ENCODE measurements around the gene NKIRAS1.

DNA sequence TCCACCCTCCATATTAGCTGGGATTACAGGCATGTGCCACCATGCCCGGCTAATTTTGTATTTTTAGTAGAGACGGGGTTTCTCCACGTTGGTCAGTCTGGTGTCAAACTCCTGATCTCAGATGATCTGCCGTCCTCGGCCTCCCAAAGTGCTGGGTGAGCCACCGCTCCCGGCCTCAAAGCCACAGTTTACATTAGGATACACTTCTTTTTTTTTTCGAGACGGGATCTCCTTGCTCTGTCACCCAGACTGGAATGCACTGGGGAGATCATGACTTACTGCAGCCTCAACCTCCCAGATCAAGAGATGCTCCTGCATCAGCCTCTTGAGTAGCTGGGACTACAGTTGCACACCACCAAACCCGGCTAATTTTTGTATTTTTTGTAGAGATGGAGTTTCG is 25.8 kb upstream of the NKIRAS1 start:
- TF ChIP-seq, protein P1, sequence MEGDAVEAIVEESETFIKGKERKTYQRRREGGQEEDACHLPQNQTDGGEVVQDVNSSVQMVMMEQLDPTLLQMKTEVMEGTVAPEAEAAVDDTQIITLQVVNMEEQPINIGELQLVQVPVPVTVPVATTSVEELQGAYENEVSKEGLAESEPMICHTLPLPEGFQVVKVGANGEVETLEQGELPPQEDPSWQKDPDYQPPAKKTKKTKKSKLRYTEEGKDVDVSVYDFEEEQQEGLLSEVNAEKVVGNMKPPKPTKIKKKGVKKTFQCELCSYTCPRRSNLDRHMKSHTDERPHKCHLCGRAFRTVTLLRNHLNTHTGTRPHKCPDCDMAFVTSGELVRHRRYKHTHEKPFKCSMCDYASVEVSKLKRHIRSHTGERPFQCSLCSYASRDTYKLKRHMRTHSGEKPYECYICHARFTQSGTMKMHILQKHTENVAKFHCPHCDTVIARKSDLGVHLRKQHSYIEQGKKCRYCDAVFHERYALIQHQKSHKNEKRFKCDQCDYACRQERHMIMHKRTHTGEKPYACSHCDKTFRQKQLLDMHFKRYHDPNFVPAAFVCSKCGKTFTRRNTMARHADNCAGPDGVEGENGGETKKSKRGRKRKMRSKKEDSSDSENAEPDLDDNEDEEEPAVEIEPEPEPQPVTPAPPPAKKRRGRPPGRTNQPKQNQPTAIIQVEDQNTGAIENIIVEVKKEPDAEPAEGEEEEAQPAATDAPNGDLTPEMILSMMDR (conservative IDR thresholded peaks at IDR 0.05; ENCODE audit: low read depth in 2 of 2): no peak
- TF ChIP-seq CREB1 (CRISPR knock-in tag; IDR thresholded peaks at IDR 0.05; ENCODE audit: low read depth) (no peak), EZH2 (IDR thresholded peaks at IDR 0.05; ENCODE audit: low read depth, unreplicated experiment) (no peak), ZNF114 (CRISPR knock-in tag; IDR thresholded peaks at IDR 0.05) (no peak), POLR2AphosphoS5 (IDR thresholded peaks at IDR 0.05; ENCODE audit: low read depth) (no peak), NANOG (IDR thresholded peaks at IDR 0.05; ENCODE audit: borderline replicate concordance) (no peak), STAT1 (IDR thresholded peaks at IDR 0.05; ENCODE audit: unreplicated experiment) (no peak), REST (IDR thresholded peaks at IDR 0.05; ENCODE audit: unreplicated experiment) (no peak), EZH2phosphoT487 (IDR thresholded peaks at IDR 0.05; ENCODE audit: unreplicated experiment) (no peak), JUNB (IDR thresholded peaks at IDR 0.05; ENCODE audit: unreplicated experiment) (no peak)
- TF ChIP-seq, protein P2, sequence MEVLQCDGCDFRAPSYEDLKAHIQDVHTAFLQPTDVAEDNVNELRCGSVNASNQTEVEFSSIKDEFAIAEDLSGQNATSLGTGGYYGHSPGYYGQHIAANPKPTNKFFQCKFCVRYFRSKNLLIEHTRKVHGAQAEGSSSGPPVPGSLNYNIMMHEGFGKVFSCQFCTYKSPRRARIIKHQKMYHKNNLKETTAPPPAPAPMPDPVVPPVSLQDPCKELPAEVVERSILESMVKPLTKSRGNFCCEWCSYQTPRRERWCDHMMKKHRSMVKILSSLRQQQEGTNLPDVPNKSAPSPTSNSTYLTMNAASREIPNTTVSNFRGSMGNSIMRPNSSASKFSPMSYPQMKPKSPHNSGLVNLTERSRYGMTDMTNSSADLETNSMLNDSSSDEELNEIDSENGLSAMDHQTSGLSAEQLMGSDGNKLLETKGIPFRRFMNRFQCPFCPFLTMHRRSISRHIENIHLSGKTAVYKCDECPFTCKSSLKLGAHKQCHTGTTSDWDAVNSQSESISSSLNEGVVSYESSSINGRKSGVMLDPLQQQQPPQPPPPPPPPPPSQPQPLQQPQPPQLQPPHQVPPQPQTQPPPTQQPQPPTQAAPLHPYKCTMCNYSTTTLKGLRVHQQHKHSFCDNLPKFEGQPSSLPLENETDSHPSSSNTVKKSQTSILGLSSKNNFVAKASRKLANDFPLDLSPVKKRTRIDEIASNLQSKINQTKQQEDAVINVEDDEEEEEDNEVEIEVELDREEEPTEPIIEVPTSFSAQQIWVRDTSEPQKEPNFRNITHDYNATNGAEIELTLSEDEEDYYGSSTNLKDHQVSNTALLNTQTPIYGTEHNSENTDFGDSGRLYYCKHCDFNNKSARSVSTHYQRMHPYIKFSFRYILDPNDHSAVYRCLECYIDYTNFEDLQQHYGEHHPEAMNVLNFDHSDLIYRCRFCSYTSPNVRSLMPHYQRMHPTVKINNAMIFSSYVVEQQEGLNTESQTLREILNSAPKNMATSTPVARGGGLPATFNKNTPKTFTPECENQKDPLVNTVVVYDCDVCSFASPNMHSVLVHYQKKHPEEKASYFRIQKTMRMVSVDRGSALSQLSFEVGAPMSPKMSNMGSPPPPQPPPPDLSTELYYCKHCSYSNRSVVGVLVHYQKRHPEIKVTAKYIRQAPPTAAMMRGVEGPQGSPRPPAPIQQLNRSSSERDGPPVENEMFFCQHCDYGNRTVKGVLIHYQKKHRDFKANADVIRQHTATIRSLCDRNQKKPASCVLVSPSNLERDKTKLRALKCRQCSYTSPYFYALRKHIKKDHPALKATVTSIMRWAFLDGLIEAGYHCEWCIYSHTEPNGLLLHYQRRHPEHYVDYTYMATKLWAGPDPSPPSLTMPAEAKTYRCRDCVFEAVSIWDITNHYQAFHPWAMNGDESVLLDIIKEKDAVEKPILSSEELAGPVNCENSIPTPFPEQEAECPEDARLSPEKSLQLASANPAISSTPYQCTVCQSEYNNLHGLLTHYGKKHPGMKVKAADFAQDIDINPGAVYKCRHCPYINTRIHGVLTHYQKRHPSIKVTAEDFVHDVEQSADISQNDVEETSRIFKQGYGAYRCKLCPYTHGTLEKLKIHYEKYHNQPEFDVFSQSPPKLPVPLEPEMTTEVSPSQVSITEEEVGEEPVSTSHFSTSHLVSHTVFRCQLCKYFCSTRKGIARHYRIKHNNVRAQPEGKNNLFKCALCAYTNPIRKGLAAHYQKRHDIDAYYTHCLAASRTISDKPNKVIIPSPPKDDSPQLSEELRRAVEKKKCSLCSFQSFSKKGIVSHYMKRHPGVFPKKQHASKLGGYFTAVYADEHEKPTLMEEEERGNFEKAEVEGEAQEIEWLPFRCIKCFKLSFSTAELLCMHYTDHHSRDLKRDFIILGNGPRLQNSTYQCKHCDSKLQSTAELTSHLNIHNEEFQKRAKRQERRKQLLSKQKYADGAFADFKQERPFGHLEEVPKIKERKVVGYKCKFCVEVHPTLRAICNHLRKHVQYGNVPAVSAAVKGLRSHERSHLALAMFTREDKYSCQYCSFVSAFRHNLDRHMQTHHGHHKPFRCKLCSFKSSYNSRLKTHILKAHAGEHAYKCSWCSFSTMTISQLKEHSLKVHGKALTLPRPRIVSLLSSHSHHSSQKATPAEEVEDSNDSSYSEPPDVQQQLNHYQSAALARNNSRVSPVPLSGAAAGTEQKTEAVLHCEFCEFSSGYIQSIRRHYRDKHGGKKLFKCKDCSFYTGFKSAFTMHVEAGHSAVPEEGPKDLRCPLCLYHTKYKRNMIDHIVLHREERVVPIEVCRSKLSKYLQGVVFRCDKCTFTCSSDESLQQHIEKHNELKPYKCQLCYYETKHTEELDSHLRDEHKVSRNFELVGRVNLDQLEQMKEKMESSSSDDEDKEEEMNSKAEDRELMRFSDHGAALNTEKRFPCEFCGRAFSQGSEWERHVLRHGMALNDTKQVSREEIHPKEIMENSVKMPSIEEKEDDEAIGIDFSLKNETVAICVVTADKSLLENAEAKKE (CRISPR knock-in tag; IDR thresholded peaks at IDR 0.05): no peak

Data from GM23338 (cell line).